GM19043 (cell line): Measurements from ENCODE around the gene PANK3.

Source experiments
- ATAC-seq: cut with Tn5 transposase; IDR thresholded peaks from one replicate; pipeline ENCODE4 v1.9.1; 2021; ENCODE audit warnings: low read depth; ENCODE audit not compliant: unreplicated experiment

The PANK3 gene

DNA sequence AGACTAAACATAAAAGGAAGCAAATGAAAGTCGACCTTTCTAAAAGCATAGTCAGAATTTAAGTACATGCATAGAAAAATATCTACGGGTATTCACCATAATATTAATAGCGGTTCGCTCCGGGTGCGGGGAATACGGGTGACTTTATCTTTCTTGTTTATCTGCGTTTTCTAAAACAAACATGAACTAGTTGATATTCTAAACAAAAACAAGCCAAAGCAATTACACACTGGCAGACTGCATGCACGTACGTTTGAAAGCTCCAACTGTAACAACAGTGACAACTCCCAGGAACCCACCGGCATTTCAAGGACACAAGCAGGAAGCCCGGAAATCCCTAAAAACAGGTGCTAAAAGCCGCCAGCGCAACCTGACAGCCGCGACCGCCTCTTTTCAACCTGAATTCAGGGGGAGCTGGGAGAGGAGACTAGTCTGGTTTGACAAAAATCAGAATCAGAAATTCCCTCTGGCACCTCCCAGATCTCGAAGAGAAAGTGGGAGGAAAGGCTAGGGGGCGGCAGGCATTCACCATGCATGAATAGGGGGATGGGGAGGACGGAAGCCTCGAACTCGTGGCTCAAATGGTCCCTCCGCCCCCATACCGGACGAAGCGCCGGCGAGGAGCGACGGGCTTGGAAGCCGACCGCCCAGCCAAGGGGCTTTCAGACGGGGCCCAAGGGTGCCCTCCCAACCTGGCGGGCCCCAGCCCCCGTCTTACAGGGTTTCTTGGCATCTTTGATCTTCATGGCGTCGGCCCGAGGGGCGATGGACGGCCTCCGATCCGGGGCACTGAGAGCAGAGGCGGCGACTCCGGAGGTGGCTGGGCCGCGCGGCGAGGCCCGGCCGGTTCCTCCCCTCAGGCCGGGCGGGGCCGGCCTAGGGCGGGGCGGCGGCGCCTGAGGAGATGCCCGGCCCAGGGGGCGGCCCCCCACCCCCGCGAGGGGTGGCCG is at the start of gene PANK3:
PANK3 (minus strand) TSS at position 831 of the 950 bp plus-strand sequence; CDS start at position 746, 85 bp downstream.
- ATAC-seq = peak; percentile 39

DNA sequence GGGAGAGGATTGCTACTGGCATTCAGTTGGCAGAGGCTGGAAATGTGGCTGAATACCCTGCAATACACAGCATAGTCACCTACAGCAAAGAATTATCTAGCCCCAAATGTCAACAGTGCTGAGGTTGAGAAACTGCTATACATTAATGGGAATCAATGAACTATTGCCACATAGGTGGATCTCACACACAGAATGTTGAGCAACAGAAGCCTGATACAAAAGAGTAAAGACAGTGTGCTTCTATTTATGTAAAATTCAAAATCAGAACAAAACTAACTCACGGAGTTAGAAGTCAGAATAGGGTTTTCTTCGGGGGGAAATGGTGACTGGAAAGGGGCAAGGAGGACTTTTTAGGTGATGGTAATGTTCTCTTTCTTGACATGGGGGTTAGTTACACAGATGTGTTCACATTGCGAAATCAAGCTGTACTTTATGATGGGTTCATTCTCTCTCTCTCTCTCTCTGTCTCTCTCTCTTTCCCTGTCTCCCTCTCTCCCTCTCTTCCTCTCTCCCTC is 45.7 kb upstream of the PANK3 start:
- no peak for ATAC-seq

DNA sequence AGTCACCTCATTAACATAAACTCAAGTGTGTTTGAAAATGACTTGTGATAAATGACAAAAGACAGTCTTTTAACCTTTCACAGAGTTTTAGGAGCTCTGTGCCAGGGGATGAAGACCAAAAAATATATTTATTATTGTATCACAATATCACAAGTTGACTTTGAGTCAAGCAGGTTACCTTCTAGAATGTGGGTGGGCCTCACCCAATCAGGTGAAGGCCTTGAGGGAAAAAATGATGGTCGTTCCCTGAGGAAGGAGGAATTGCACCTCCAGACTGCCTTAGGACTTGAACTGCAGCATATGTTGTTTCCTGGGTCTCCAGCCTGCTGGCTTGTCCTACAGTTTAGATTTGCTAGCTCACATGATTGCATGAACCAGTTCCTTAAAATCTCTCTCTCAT is 41.6 kb upstream of the PANK3 start:
- ATAC-seq = no peak

DNA sequence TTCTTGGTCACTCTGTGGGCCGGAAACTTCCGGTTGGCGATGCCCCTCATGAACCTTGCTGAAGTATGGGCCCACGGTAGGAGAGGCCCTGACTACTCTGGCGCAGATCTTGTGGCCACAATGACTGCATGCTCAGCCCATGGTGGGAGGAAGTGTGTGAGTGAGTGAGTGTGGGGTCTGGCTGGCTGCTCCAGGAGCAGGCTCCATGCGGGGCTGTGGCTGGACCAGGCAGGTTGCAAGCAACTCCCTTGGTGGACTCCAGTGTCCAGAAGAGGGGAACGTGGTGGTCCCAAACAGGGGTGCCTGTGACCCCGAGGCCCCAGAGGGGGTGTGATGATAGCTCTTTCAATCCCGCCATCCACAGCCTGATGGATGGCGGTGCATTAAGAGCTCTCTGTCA is 35.5 kb upstream of the PANK3 start:
- ATAC-seq = no peak

DNA sequence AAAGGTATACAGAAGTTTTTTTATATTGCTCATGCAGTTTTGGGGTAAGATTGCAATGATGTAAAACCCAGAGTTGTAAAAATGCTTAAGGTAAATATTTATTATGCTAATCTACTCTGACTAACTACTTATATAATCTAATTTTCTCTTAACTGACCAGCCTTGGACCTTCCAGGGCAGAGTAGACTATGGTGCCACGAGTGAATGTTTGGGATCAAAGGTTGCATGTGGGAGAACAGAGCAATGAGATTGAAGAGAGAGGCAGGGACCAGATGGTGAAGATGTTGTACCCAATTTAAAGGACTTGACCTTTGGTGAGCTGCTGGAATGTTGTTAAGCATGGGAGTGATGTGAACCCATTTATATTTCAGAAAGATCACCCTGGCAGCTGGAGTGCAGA is 34.8 kb upstream of the PANK3 start:
- ATAC-seq = no peak

DNA sequence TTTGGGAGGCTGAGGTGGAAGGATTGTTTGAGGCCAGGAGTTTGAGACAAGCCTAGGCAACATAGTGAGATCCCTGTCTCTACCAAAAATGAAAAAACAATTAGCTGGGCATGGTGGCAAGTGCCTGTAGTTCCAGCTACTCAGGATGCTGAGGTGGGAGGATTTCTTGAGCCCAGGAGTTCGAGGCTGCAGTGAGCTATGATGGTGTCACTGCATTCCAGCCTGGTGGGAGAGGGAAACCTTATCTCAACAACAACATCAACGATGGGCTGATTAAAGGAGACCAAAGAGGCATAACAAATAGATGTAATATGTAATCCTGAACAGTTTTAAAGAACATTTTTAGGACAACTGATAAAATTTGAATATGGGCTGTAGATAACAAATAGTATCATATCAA is 34.2 kb upstream of the PANK3 start:
- ATAC-seq = no peak

DNA sequence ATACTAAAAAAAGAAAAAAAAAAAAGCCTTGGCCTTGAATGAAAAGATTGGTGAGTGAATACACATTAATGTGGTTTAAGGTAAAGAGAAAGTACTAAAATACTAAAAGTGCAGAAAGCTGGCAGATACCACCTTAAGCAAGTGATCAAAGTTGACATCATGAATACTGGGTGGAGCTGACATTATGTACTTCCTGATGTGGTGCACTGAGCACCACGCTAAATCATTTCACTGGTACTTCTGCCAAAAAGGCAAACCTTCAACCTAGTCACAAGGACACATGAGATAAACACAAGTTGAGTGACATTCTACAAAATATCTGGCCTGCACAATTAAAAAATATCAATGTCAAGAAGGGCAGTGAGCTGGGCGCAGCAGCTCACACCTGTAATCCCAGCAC is 33.8 kb upstream of the PANK3 start:
- ATAC-seq = no peak

DNA sequence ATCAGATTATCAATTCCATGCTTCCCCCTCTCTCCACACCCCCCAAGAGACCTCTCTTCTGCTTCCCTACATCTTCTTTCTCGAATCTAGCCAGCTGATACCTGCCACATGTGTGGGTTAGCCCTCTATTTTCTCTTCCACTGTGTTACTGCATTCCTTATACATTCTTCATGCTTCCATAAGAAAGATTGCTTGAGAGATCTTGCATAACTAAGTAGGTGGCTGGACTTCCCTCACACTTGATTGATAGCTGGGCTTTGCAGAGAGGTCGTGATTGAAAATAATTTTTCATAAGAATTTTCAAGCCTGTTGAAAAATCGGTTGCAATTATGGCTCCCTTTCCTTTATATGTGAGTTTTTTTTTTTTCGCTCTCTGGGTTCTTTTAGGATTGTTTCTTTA is 33.0 kb upstream of the PANK3 start:
- no peak for ATAC-seq

DNA sequence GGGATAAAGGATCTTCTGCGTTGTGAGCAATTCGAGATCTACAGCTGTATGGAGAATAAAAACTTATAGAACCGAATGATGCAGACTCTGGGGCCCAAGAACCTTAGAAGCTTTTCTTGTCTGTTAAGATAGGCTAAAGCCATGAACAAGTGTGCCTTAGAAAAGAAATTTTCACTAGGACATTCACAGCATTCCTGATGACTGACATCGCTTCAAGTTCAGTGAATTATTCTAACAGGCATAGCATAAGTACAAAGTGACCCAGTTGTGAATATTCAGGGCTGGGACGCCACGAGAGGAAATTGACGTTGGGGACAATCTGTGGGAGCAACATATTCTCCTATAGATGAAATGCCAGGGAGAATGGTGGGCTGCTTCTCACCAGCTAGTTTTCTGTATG is 32.0 kb upstream of the PANK3 start:
- no peak for ATAC-seq

DNA sequence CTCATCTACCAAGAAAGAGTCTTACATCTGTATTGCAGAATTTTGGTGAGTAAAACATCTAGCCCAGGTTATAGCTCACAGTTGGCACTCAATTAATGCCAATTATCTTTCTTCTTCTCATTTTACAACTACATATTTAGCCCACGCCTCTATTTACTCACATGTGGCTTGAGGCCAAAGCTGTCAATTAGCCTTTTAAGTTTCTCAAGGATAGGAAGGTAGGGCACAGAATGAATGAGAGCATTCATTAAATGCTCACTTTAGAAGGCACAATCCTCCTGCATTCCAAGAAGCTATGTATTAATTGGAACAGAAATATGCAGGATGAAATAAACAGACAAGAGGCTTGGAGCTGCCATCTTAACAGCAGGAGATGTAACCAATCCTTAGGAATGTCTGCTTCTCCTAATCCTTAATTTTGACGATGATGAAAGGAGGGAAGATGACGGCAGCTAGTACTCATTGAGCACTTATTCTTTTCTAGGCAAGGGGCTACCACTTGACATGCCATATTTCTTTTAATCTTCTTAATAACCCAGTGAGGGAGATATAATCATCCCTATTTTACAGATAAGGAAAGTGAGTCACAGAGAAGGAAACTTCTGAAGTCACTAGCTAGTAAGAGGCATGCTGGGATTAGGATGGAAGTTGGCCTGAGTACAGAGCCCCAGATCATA is 30.8 kb upstream of the PANK3 start:
- ATAC-seq = no peak

DNA sequence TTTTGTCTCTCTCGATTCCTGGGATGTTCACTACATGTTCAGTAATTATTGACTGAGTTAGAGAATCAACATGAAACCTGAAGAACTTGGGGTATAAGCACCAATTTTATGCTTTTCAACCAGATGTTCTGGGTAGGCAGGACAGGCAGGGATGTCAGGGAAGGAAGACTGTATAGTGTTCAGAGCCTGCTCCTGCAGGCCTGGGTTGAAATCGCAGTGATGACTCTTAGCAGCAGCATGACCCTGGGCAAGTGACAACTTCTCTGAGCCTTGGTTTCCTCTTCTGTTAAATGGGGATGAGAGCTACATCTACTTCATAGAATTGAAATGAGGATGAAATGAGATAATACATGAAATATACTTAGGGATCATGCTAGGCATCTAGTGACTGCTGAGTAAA is 29.7 kb upstream of the PANK3 start:
- ATAC-seq = no peak

DNA sequence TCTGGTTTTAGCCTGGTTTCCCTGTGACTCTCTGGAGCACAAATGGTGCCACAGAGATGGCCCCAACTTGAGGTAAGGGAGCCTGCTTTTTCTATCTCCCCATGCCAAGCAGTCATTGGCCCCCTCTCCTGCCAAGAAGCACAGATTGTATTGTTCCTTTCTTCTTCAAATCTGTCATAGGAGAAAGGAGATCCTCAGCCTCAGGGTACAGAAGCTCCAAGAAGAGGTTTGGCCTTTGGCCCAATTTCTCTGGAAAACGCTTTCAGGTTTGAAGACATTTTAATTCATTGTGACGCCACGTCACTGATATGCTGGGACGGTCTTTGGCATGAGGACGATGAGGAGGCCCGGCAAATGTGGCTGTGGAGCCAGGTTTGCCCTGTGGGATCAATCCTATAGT is 29.2 kb upstream of the PANK3 start:
- no peak for ATAC-seq

DNA sequence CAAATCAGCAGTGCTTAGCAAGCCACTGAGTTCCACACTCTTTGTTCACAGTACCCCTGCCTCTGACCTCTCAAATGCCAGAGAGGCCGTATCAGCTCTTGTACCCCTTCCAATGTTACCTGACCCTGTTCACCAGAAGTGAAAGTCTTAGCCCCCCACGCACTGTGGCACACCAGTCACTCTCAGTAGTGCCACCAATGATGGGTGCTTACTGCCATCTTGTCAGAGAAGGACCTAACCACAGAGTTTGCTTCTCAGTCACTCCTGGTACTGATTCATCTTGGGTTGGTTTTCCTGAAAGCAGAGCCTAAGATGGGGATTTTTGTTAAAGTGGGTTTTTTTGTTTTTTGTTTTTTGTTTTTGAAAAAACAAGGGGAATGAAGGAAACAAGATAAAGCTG is 28.8 kb upstream of the PANK3 start:
- peak; percentile 49 for ATAC-seq

DNA sequence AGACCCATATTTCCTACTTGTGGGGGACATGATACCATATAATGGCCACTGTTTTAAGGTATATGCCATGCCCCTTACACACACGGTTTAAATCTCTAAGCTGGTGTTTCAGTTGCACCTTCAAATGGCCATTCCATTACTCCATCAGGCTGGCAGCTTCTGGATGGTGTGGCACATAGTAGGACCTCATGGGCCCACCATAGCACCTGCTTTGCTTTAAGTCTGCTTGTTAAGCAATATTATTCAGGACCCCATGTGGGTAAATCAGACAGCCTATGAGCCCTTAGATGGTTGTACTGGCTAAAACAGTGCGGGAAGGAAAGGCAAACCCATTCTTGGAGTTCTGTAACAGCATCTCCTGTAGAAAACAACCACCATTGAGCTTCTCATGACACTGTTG is 27.4 kb upstream of the PANK3 start:
- ATAC-seq = no peak

DNA sequence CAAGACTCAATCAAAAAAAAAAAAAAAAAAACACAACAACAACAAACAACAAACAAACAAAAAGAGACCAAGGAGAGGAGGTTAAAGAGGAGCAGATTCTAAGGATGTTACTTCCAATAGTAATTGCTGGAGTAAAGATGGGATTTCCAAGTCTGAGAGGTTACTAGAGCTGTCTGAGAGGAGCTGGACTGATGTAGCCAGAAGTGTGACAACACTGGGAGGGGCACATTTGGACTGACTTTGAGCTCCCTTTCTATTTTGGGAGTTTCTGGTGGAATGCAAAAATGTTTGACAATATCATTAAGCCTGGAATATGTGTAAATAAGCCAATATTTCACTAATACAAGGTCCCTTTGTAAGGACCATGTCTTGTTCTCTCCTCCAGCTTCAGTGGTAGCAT is 25.3 kb upstream of the PANK3 start:
- ATAC-seq = no peak

DNA sequence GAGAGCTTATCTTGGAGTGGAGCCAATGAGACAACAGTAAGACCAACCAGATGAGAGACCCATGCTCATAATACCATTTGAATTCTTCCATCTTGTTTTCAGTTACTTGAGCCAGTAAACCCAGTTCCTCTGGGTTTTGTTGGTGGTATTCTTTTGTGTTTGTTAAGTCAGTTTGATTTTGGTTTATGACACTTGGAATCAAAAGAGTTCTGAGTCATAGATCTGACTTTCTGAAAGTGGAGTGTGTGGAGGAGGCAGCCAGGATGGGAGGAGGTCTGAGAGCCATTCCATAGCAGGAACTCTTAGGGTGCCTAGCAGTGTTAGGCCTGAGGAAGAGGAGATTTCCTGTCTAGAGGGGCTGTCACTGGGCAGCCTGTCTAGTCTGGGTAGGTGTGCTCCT is 24.6 kb upstream of the PANK3 start:
- ATAC-seq = no peak

DNA sequence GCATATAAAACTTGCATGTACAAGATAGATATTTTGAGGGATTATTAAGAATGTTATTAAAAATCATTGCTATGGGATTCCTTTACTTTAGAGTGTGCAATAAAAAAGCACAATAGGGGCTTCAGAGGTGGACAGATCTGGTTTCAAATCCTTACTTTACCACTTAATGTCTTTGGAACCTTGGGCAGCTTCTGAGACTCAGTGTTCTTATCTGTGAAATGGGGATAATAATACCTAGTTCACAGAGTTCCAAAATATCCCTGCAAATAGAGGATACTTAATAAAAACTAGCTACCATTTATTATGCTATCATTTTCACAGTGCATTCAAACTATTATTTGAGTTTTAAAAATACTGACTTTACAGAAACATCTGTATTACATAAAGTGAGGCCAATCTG is 23.3 kb upstream of the PANK3 start:
- no peak for ATAC-seq

DNA sequence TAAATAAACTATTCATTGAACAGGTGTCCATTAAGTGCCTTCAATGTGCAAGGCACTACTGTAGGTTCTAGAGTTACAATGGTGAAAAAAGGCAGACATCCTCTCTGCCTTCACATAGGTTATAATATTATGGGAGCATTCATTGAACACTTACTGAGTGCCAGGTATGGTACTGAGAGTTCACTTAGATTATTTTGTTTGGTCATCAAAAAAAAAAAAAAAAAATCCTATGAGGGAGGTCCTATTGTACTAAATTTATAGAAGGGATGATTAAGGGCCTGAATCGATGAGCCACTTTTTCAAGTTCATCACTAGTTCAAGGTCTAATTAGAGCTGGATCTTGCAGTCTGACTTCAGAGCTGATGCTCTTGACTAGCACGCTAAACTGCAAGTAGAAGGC is 22.8 kb upstream of the PANK3 start:
- ATAC-seq = no peak

DNA sequence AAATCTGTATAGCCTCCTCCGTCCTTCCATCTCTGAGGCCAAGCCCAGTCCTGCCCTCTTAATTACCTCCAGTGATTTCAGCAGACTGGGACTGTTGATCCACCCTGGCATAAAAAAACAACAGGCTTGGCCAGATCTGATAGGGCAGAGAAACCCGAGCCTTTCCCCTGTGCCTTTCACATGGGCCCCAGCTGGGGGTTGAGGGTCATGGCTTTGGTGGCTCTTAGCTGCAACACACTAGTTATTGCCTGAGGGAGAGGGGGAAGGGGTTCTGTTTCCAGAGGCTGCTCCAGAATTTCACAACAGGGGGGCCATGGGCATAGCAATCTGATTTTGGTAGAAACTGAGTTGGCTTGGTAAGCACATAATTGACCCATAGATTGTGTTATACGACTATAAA is 21.2 kb upstream of the PANK3 start:
- ATAC-seq = no peak

DNA sequence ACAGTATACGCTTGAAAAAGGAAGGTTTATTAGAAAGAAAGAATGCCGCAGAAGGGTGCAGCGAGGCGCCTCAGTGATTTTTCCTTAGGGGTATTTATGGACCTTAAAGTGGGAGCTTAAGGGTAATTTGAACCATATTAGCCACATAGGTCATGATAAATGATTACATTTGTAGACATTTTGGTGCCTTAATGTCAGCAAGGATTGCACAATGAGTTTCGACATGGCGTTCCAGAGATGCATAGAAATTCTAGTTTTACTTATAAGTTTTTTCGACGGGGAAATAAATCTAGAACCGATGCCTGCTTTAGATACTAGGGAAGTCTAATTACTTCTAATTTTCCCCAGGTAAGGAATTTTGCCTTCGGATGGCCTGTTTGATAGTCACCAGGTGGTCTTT is 20.7 kb upstream of the PANK3 start:
- no peak for ATAC-seq

DNA sequence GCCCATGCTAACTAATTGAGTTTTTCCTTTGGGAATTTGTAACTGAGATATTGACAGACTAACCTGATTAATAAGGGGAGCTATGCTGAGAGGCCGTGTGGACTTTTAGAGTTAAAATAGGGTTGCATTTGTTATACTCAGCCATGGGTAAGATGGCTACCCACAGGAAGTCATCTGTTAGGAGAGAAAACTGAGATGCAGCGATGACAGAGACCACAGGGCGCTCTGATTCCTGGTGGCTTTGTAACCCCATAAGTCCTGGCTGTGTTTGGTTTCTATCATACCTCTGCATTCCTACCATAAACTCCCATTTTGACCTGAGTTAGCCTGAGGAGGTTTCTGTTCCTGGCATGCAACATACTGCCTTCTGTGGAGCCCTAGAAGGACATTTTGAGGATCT is 19.5 kb upstream of the PANK3 start:
- ATAC-seq = no peak

DNA sequence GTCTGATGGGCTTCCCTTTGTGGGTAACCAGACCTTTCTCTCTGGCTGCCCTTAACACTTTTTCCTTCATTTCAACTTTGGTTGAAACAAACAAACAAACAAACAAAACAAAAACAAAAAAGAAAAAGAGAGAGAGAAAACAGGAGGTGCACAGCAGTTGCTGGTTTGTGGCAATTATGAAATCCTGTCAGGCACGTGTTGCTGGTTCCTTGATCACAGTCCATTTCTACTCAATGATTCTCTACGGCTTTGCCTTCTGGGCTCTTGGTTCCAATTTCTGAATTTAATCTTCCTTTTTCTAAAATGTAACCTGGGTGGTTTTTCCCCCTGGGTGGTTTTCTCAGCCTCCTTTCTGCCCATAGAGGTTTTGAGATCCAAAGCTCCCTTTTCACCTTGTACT is 17.8 kb upstream of the PANK3 start:
- no peak for ATAC-seq
